Liver (tissue), 3 donors: ENCODE measurements around the gene AAGAB.
A peak's percentile ranks its signal among the peaks of the same experiment; 100 is the strongest.

Source experiments
- CTCF ChIP-seq: fragments of 150-350 bp; IDR thresholded peaks from 2 replicates; pipeline ENCODE4 v1.5.1; 2017; ENCODE audit warnings: improper control_type of control experiment, low read depth, low read length; ENCODE audit not compliant: missing input control
- GABPA ChIP-seq, 2 donors: IDR thresholded peaks in 1 of 2; conservative IDR thresholded peaks in 1 of 2; 2 replicates each; pipeline ENCODE4 v1.6.1; 2016; ENCODE audit warnings: antibody characterized with exemption in 2 of 2, mild to moderate bottlenecking in 1 of 2, moderate library complexity in 1 of 2
- RAD21 ChIP-seq, 2 donors: IDR thresholded peaks; 2 replicates each; pipeline ENCODE4 v1.6.1; 2016; ENCODE audit warnings: antibody characterized with exemption in 2 of 2, mild to moderate bottlenecking in 2 of 2
- donor health status: healthy.
- donor health status: healthy.

- peak; percentile 80 to 85 for TF ChIP-seq RAD21 (IDR thresholded peaks at IDR 0.05)
- TF ChIP-seq CTCF: peak; percentile 59
- TF ChIP-seq GABPA (IDR thresholded peaks at IDR 0.05 in 1 of 2, conservative IDR thresholded peaks at IDR 0.05 in 1 of 2): no peak
These were observed 14.0 kb downstream of the AAGAB start for GRCh38 chr15:67240235-67241131.
